OCI-LY7 (cell line): ENCODE measurements around the gene MYOF. TPM values are rescaled to one million over a fixed set of nuclear protein-coding genes. Genes with fewer than 3 reads are reported as not detected.

Experiments used
- BruUV-seq: library from RNA; stranded (reverse); fragments of 400-500 nt; replicated peaks from 2 replicates; lab custom pipeline; 2021; lab: Mats Ljungman, UMichigan
- CTCF ChIA-PET: fragments of 300-600 bp; sonication (Branson Sonifier 250); formaldehyde crosslinking; loops from one replicate; lab custom pipeline; 2022; ENCODE audit warnings: antibody characterized with exemption; ENCODE audit not compliant: unreplicated experiment; lab: Charles Lee
- POLR2A ChIA-PET: fragments of 300-600 bp; sonication (Branson Sonifier 250); formaldehyde crosslinking; loops from one replicate; lab custom pipeline; 2022; ENCODE audit warnings: antibody characterized with exemption; lab: Charles Lee
- DNase-seq: peaks from one replicate; pipeline ENCODE4 v3.0.0-alpha.2; 2015; ENCODE audit warnings: low spot score
- H2AFZ ChIP-seq: fragments of 200-600 bp; sonication (generic), shearing (Covaris generic); 2 replicates; pipeline ENCODE4 v1.6.1; 2014; ENCODE audit warnings: mild to moderate bottlenecking, antibody characterized with exemption, low read length, moderate library complexity
- H3K27ac ChIP-seq: fragments of 200-600 bp; sonication (generic); 2 replicates; pipeline ENCODE4 v1.5.1; 2014; ENCODE audit warnings: mixed run types, low read depth, mild to moderate bottlenecking, moderate library complexity, low read length, inconsistent platforms; ENCODE audit not compliant: poor library complexity, severe bottlenecking
- H3K36me3 ChIP-seq: fragments of 200-600 bp; sonication (generic); 2 replicates; pipeline ENCODE4 v1.6.1; 2014; ENCODE audit warnings: mild to moderate bottlenecking, antibody characterized with exemption, low read length, moderate library complexity, mixed read lengths; ENCODE audit not compliant: insufficient read depth
- H3K4me1 ChIP-seq: fragments of 200-600 bp; sonication (generic); 2 replicates; pipeline ENCODE4 v1.5.1; 2014; ENCODE audit warnings: mild to moderate bottlenecking, low read length; ENCODE audit not compliant: insufficient read depth, poor library complexity, severe bottlenecking
- H3K4me2 ChIP-seq: fragments of 200-600 bp; sonication (generic); 2 replicates; pipeline ENCODE4 v1.6.1; 2014; ENCODE audit warnings: mild to moderate bottlenecking, low read length
- H3K4me3 ChIP-seq: fragments of 200-600 bp; sonication (generic); 2 replicates; pipeline ENCODE4 v1.5.1; 2014; ENCODE audit warnings: mild to moderate bottlenecking, low read depth, low read length; ENCODE audit not compliant: poor library complexity, severe bottlenecking
- H3K79me2 ChIP-seq: fragments of 200-600 bp; sonication (generic); 2 replicates; pipeline ENCODE4 v1.6.1; 2016; ENCODE audit warnings: low read depth, mild to moderate bottlenecking, low read length, moderate library complexity, mixed read lengths; ENCODE audit not compliant: insufficient read depth
- H3K9me2 ChIP-seq: fragments of 200-600 bp; sonication (generic); 2 replicates; pipeline ENCODE4 v1.6.1; 2016; ENCODE audit warnings: mild to moderate bottlenecking, low read length, mixed read lengths; ENCODE audit not compliant: insufficient read depth
- H3K9me3 ChIP-seq: fragments of 200-600 bp; sonication (generic); 2 replicates; pipeline ENCODE4 v1.6.1; 2014; ENCODE audit warnings: mild to moderate bottlenecking, mixed run types, low read length, mixed read lengths
- H4K20me1 ChIP-seq: fragments of 200-600 bp; sonication (generic); 2 replicates; pipeline ENCODE4 v1.6.1; 2014; ENCODE audit warnings: mild to moderate bottlenecking, antibody characterized with exemption, low read length, moderate library complexity, mixed read lengths; ENCODE audit not compliant: insufficient read depth
- EZH2phosphoT487 ChIP-seq: fragments of 200-600 bp; sonication (generic); IDR thresholded peaks from 2 replicates; pipeline ENCODE4 v1.6.1; 2018; ENCODE audit warnings: low read depth, borderline replicate concordance, mild to moderate bottlenecking, mixed run types, antibody characterized with exemption, low read length, moderate library complexity, mixed read lengths
- intact Hi-C: fragments of 100-400 bp; cut with micrococcal nuclease; formaldehyde crosslinking; loops from one replicate; pipeline ENCODE4 v1.10.0; 2022; ENCODE audit not compliant: unreplicated experiment
- total RNA-seq, 2 experiments: library from RNA; depleted of rRNA in 1 of 2; stranded (reverse); fragments of >200 nt in 1 of 2; shearing (Covaris generic) in 1 of 2; gene quantifications; 2 replicates each; pipeline ENCODE4 v1.2.3, GENCODE V29; 2014 to 2022
- TF ChIP-seq, protein P1 (sequence below): fragments of 200-600 bp; sonication (generic); conservative IDR thresholded peaks from 2 replicates; pipeline ENCODE4 v1.5.1; 2014; ENCODE audit warnings: mild to moderate bottlenecking, antibody characterized with exemption, low read length, moderate library complexity, mixed read lengths

Gene MYOF
- total RNA-seq, 2 experiments from 2014 or later, result 0.42 TPM; not detected in 1

DNA sequence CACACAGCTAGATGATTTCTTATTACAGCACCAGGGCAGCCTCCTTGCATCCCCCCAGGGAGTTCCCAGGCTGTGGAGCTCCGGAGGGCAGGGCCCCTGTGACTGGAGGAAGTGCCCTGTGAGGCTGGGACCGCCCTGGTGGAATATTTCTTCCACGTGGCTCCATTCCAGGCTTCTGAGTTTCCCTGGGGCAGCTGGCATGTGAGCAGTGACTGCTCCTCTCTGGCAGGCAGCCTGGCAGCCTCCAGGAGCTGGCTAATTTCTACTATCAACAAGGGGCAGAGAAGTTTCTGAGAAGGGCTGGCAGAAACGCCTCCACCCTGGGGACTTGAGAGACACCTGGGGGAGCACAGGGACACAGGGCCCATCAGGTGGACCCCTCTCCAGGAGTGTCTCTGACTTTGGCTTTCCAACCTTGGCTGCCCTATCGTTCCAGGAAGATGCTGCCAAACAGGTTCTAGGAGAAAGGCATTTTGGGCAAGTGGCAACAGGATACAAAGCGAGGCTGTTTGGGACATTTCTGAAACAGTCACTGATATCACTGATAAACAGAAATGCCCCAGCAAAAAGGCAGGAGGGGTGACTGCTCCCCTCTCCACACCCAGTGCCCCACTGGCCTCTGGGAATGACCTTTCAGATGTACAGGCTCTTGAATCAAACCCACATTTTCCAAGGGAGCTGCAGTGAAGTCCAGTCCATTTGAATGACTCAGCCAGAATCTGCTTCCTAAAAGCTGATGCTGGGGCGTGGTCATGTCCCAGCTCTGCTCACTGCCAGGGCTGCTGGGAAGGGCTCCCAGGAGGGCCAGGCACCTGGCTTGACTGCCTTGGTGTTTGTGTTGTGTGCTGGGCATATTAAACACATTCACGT is 16.1 kb downstream of the MYOF start:
- H3K4me2 ChIP-seq, result no peak overlapping the region
- 0 out of 2 replicates have a peak, but pooled peaks cover 5% of the 10 kb centered on the region for H3K9me3 ChIP-seq
- no peaks in the 10 kb centered on the region for H3K79me2 ChIP-seq
- intact Hi-C loops, result no loop called here
- H2AFZ ChIP-seq, result no peak overlapping the region
- H4K20me1 ChIP-seq, result no peaks in the 10 kb centered on the region
- no peaks in the 10 kb centered on the region for H3K36me3 ChIP-seq
- POLR2A ChIA-PET, result no interaction called here
- CTCF ChIA-PET, result no interaction called here
- DNase-seq, result no peak
- H3K9me2 ChIP-seq, result no peaks in the 10 kb centered on the region
- BruUV-seq, result no TSS peak
- peaks cover 21% of the 10 kb centered on the region for H3K4me1 ChIP-seq
- no peak overlapping the region for H3K4me3 ChIP-seq
- TF ChIP-seq, protein P1, sequence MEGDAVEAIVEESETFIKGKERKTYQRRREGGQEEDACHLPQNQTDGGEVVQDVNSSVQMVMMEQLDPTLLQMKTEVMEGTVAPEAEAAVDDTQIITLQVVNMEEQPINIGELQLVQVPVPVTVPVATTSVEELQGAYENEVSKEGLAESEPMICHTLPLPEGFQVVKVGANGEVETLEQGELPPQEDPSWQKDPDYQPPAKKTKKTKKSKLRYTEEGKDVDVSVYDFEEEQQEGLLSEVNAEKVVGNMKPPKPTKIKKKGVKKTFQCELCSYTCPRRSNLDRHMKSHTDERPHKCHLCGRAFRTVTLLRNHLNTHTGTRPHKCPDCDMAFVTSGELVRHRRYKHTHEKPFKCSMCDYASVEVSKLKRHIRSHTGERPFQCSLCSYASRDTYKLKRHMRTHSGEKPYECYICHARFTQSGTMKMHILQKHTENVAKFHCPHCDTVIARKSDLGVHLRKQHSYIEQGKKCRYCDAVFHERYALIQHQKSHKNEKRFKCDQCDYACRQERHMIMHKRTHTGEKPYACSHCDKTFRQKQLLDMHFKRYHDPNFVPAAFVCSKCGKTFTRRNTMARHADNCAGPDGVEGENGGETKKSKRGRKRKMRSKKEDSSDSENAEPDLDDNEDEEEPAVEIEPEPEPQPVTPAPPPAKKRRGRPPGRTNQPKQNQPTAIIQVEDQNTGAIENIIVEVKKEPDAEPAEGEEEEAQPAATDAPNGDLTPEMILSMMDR, result no peak
- TF ChIP-seq EZH2phosphoT487, result no peak
- H3K27ac ChIP-seq, result no peak overlapping the region

DNA sequence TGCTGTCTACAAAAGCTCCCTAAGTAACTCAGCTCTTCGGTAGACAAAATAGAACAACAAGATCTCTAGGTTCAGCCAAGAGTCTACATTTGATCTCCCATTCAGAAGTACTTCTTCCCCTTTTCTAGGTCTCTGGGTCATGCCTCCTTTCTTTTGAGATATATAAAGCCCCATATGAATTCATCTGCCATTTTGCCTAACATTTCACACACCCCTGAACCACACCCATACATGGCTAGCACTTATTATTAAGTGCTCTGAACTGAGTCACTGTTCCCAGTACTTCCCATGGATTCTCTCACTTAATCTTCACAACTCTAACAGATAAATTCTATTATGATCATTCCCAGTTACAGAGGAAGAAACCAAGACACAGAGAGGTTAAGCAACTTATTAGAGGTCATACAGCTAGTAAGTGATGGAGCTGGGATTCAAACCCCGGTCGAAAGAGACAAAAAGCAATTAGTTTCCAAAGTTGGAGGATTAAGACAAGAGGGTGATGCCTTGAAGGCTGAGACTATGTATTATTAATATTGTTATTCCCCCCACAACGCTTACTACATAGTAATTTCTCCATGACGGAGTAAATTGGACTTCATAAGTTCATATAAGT is 17.3 kb downstream of the MYOF start:
- Histone ChIP-seq H3K9me3 (0 out of 2 replicates have a peak, but pooled peaks cover 5% of the 10 kb centered on the region), H3K79me2 (no peaks in the 10 kb centered on the region), H3K4me3 (no peak overlapping the region), H3K4me2 (no peak overlapping the region), H4K20me1 (no peaks in the 10 kb centered on the region), H3K4me1 (peaks cover 22% of the 10 kb centered on the region), H3K36me3 (no peaks in the 10 kb centered on the region), H3K9me2 (no peaks in the 10 kb centered on the region), H3K27ac (no peak overlapping the region), H2AFZ (no peak overlapping the region)
- no peak for TF ChIP-seq EZH2phosphoT487
- TF ChIP-seq, protein P1, result no peak
- BruUV-seq, result no TSS peak
- ChIA-PET CTCF (no interaction called here), POLR2A (interaction anchor here (0.6 kb wide), 1 partner anchor 18 kb away, joined by 4 read pairs; no protein-coding TSS in a partner anchor)
- intact Hi-C loops, result no loop called here
- no peak for DNase-seq
